Muscle layer of duodenum (tissue), 2 donors: ENCODE data around the gene SMOC2.
"Not testable (repeated sequence)": the region's sequence is repeated elsewhere in the genome, so short reads cannot be mapped to it uniquely, and the experiment has no call there.

Experiments
- H3K27ac ChIP-seq: one replicate; pipeline ENCODE4 v1.7.0; 2013; ENCODE audit warnings: mild to moderate bottlenecking, low read length
- H3K27me3 ChIP-seq: one replicate; pipeline ENCODE4 v1.7.0; 2013; ENCODE audit warnings: low read depth, mild to moderate bottlenecking, control low read depth, low read length
- H3K36me3 ChIP-seq, 2 donors: one replicate each; pipeline ENCODE4 v1.7.0; 2013; ENCODE audit warnings: low read length in 2 of 2, control low read depth in 1 of 2, mild to moderate bottlenecking in 1 of 2; ENCODE audit not compliant: insufficient read depth in 2 of 2, control insufficient read depth in 1 of 2
- H3K4me1 ChIP-seq, 2 donors: one replicate each; pipeline ENCODE4 v1.7.0; 2013; ENCODE audit warnings: low read length in 2 of 2, mild to moderate bottlenecking in 2 of 2, control low read depth in 1 of 2, moderate library complexity in 1 of 2; ENCODE audit not compliant: insufficient read depth in 2 of 2, control insufficient read depth in 1 of 2
- H3K4me3 ChIP-seq, 2 donors: one replicate each; pipeline ENCODE4 v1.7.0; 2013; ENCODE audit warnings: low read length in 2 of 2, low read depth in 1 of 2, mild to moderate bottlenecking in 1 of 2
- H3K9me3 ChIP-seq, 2 donors: one replicate each; pipeline ENCODE4 v1.7.0; 2013; ENCODE audit warnings: low read length in 2 of 2, control low read depth in 1 of 2, mild to moderate bottlenecking in 1 of 2; ENCODE audit not compliant: control insufficient read depth in 1 of 2
- donor health status: healthy.

The SMOC2 gene

GRCh38 chr6:168609914-168610490 lies 169.0 kb downstream of the SMOC2 start:
- H3K4me3 ChIP-seq, result no peak overlapping the region
- H3K36me3 ChIP-seq, result no peaks in the 10 kb centered on the region
- H3K4me1 ChIP-seq, result no peaks in the 10 kb centered on the region
- no peaks in the 10 kb centered on the region for H3K9me3 ChIP-seq
- no peaks in the 10 kb centered on the region for H3K27me3 ChIP-seq
- peak overlapping the region; percentile 57 for H3K27ac ChIP-seq

- H3K9me3 ChIP-seq, H3K27me3 ChIP-seq, H3K4me1 ChIP-seq, H3K4me3 ChIP-seq, H3K36me3 ChIP-seq: not testable (repeated sequence)
- peak overlapping the region; percentile 57 for H3K27ac ChIP-seq
Observed at GRCh38 chr6:168610966-168611365, 170.0 kb downstream of the SMOC2 start.

GRCh38 chr6:168611691-168612090 lies 170.7 kb downstream of the SMOC2 start:
- Histone ChIP-seq H3K36me3 (no peaks in the 10 kb centered on the region), H3K27me3 (no peaks in the 10 kb centered on the region), H3K9me3 (no peaks in the 10 kb centered on the region), H3K27ac (no peak overlapping the region), H3K4me3 (no peak overlapping the region), H3K4me1 (no peaks in the 10 kb centered on the region)

GRCh38 chr6:168612586-168612985 lies 171.6 kb downstream of the SMOC2 start:
- Histone ChIP-seq H3K27me3 (no peaks in the 10 kb centered on the region), H3K36me3 (no peaks in the 10 kb centered on the region), H3K4me3 (no peak overlapping the region), H3K9me3 (no peaks in the 10 kb centered on the region), H3K4me1 (peaks cover 0 to 5% of the 10 kb centered on the region in 2 donors), H3K27ac (no peak overlapping the region)

DNA sequence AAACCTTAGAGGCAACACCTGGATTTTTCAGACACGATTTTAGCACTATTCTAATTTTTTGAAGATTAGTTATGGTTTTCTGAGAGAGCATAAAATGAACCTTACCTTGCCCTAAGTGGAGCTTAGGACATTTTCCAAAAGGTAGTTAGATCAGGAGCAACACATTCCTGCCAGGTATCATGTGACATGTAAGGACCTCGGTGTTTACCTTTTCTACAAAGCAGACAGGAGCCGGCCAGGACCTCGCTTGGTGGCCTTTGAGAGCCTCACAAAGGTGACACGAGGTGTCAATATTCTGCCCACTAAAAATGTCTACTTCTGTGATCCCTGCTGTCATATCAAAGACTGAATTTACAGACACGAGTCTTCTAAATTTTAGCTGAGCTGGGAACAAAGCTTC lies 174.9 kb downstream of the SMOC2 start:
- H3K9me3 ChIP-seq, result no peaks in the 10 kb centered on the region
- H3K27ac ChIP-seq, result no peak overlapping the region
- H3K4me3 ChIP-seq, result no peak overlapping the region
- H3K4me1 ChIP-seq, result peaks cover 0 to 16% of the 10 kb centered on the region in 2 donors
- no peaks in the 10 kb centered on the region for H3K27me3 ChIP-seq
- no peaks in the 10 kb centered on the region for H3K36me3 ChIP-seq

DNA sequence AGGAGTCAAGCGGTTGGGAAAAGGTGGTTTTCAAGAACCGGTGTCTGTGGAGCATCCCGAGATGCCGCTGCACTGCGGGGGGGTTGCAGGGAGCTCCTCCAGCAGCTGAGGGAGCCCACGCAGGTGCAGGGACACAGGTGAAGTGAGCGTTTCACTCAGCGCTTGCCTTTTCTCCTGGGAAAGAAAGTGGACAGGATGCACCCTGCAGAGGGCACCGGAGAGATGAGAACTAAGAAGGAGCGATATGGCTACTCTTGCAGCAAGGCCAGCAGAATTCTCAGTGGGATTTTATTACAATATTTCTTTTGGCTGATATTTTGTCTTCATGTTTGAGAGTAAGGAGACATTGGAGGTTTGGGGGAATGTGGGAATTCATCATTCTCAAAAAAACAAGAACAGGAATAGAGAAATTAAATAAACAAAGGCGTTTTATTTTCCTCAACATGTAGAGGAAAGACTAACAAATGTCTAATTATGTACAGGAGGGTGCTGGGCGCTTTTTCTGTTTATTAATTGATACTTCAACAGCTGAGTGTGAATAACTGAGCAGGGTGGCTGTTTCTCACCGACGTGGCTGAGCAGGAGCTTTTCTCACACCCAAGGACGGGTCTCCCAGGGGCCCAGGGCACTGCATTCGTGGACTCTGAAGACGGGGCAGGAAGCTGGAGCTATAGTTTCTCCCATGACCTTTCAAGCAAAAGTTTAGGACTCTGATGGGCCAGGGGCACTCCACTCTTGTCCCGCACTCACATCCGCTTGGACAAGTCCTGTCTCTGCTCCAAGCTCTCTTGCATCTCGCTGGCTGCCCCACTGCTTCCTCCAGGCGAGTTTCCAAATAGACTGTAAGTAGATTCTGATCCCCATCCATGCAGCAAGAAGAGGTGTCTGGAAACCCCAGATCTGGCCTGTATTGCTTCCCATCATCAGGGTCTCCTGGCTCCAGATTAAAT lies 176.1 kb downstream of the SMOC2 start:
- Histone ChIP-seq H3K4me3 (no peak overlapping the region), H3K27ac (no peak overlapping the region), H3K4me1 (peaks cover 0 to 16% of the 10 kb centered on the region in 2 donors), H3K9me3 (no peaks in the 10 kb centered on the region), H3K36me3 (no peaks in the 10 kb centered on the region), H3K27me3 (no peaks in the 10 kb centered on the region)

GRCh38 chr6:168618546-168619315 lies 177.7 kb downstream of the SMOC2 start:
- Histone ChIP-seq H3K9me3 (no peaks in the 10 kb centered on the region), H3K27ac (no peak overlapping the region), H3K4me1 (peaks cover 0 to 16% of the 10 kb centered on the region in 2 donors), H3K4me3 (no peak overlapping the region), H3K36me3 (peaks cover 0 to 4% of the 10 kb centered on the region in 2 donors), H3K27me3 (no peaks in the 10 kb centered on the region)

DNA sequence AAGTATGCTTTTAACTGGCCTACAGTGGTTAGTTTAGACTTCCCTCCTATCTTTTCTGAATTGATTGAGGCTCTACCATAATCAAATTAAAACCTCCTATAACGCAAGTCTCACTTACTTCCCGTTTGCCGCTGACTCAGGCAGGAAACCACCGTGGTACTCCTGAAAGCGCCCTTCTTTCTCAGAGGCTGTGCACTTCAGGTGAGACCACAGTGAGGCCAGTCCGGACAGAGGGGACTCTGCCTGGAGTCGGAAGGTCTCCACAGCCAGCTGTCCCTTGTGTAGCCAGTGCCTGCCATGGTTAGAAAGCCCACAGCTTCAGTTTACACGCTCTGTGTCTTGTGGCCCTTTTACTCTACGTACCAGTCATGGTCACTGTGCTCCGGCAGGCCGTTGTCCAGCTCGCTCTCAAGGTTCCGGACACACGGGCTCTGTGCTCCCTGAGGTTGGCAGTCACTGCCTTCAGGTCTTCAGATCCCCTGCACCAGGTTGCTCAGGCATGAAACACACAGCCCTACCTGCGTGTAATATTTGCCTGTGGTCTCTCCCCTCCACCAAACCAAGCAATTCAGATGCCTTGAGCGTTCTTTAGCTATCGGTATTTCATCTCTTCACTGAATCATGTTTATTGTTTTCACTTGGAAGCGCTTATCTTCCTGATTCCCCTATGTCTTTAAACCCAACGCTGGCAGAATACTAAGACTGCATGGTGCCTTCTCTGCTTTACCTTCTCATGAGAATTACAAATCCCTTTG lies 178.8 kb downstream of the SMOC2 start:
- H3K9me3 ChIP-seq, result no peaks in the 10 kb centered on the region
- H3K36me3 ChIP-seq, result peaks cover 0 to 4% of the 10 kb centered on the region in 2 donors
- H3K4me1 ChIP-seq, result peaks cover 0 to 16% of the 10 kb centered on the region in 2 donors
- H3K27me3 ChIP-seq, result no peaks in the 10 kb centered on the region
- H3K4me3 ChIP-seq, result no peak overlapping the region
- no peak overlapping the region for H3K27ac ChIP-seq

GRCh38 chr6:168620578-168620977 lies 179.6 kb downstream of the SMOC2 start:
- H3K36me3 ChIP-seq, result peaks cover 0 to 4% of the 10 kb centered on the region in 2 donors
- H3K4me3 ChIP-seq, result no peak overlapping the region
- H3K9me3 ChIP-seq, result no peaks in the 10 kb centered on the region
- no peak overlapping the region for H3K27ac ChIP-seq
- no peaks in the 10 kb centered on the region for H3K27me3 ChIP-seq
- H3K4me1 ChIP-seq, result peaks cover 0 to 16% of the 10 kb centered on the region in 2 donors

GRCh38 chr6:168623736-168624135 lies 182.8 kb downstream of the SMOC2 start:
- Histone ChIP-seq H3K36me3 (peaks cover 0 to 4% of the 10 kb centered on the region in 2 donors), H3K9me3 (no peaks in the 10 kb centered on the region), H3K27me3 (no peaks in the 10 kb centered on the region), H3K4me1 (peaks cover 0 to 19% of the 10 kb centered on the region in 2 donors), H3K27ac (no peak overlapping the region), H3K4me3 (no peak overlapping the region)
